Stimulated activated CD4-positive, alpha-beta T cell treated with anti-CD3 and anti-CD28 coated beads, Interleukin-12 subunit alpha, Interleukin-12 subunit beta, amount 100 ng/mL, for 4 hours (primary cell): Measurements from ENCODE around the gene GLYATL2.

ENCODE experiments used
- DNase-seq: peaks from one replicate; pipeline ENCODE4 v3.0.0-alpha.2; 2020

The GLYATL2 gene

DNA sequence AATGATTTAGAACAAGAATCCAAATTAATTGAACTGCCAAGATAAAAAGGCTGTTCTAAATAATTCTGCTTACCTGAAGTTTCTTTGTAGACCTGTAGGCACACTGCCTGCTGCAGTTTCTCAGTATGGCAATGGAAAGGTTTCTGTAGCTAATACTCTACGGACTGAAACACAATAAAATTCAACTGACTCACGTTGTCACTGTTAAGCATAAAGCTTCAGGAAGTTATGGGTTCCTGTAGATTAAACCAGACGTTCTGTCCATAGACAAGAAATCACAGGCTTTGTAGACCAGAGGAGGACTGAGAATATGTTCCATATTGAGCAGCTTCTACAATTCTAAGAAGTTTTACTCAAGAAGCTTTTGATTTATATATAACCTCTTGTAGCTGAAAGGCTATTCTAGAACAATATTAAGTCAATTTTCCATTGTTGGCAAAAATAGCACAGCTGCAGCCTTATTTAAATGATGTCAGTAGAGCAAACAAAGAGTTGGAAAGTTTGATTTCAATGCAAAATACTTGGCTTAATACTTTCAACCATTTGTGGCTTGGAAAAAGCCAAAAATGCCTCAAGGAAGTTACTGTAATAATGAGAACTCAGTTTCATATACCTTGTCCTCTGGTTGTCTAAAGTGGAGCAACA, at the start of gene GLYATL2:
TSS of gene GLYATL2 (minus strand) at position 344 of the 645 bp plus-strand sequence. CDS start 5,092 bp downstream, outside the sequence.
- no peak for DNase-seq

- no peak for DNase-seq
Measured at GRCh38 chr11:58893899-58894298, 49.4 kb upstream of the GLYATL2 start.

- DNase-seq, result no peak
Measured at GRCh38 chr11:58888579-58888978, 44.1 kb upstream of the GLYATL2 start.

DNA sequence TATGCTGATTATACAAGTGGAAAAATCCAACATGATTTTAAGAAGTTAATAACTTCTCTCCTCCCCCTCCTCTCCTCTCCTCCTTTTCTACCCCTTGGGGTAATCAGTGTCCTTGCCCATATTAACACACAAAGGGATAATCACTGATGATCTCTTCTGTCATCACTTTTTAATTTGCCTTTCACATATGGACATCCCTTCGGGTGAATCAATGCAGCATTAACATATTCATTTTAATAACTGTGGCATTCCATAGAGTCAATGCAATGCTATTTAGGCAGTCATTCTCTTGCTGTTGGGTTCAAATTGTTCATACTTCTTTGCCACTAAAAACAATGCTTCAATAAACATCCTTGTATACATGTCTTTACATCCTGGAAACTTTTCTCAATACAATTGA, 42.9 kb upstream of the GLYATL2 start:
- no peak for DNase-seq

DNA sequence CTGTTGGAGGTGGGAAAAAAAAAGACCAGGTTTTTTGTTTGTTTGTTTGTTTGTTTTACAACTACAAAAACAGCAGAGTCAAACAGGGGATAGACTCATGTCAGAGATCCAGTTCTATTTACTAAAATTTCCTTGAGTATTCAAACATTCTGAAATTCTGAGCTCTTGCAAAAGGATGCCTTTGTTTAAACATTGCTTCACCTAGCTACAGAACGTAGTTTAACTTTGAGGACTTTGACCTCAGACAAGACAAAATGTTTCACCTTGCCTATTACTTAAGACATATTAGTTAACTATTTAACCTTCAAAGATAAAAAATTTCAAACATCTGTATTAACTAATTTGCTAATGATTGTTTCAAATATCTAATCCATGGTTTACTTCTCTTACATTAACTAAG, 36.1 kb upstream of the GLYATL2 start:
- DNase-seq, result no peak

GRCh38 chr11:58880166-58880565, 35.7 kb upstream of the GLYATL2 start:
- no peak for DNase-seq

DNA sequence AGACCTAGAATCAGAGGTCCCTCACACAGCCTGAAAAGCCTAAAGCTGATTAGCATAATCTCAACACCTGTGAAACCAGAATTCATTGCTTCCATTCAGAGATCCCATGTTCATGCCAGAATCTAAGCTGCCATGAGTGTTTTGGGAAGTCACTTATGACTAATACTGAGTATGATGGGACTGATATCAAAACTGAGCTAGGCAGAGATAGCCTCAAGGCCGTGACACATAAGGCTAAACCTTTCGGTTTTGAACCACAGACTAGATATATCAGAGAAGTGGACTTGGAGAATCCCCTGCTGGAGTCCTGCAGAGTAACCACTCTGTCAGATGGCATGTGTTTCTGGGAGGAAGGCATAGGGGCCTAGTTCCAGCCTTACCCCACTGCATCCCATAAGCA, 23.1 kb upstream of the GLYATL2 start:
- no peak for DNase-seq

GRCh38 chr11:58866788-58867187, 22.3 kb upstream of the GLYATL2 start:
- DNase-seq, result no peak

GRCh38 chr11:58864335-58864734, 19.8 kb upstream of the GLYATL2 start:
- DNase-seq, result no peak

- DNase-seq, result no peak
Measured at GRCh38 chr11:58863697-58864096, 19.2 kb upstream of the GLYATL2 start.

DNA sequence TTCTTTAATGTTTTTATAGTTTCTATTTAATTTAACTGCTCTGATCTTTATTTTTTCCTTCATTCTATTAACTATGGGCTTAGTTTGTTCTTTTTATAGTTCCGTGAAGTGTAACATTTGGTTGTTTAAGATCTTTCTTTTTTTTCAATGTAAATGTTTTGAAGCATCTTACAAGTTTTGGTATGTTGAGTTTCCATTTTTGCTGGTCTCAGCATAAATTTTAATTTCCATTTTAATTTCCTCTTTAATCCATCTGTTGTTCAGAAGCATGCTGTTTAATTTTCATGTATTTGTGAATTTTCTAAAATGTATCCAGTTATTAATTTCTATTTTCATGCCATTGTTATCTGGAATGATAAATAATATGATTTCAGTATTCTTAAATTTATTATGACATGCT, 17.0 kb upstream of the GLYATL2 start:
- DNase-seq, result no peak

- DNase-seq, result no peak
Measured at GRCh38 chr11:58856806-58857205, 12.3 kb upstream of the GLYATL2 start.

DNA sequence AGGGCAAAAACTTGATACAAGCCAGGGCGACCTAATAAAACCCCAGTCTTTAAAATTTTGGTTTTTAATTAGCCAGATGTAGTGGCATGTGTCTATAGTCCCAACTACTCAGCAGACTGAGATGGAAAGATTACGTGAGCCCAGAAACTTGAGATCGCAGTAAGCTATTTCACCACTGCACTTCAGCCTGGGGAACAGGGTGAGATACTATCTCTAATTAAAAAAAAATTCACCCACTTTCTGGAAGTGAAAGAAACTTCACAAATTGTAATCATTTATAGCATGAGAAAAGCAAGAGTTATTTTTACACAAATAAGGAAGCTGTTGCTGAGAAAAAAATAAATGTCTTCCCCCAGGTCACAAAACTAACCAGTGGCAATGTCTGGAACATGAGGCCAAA, 882 bp upstream of the GLYATL2 start:
- no peak for DNase-seq

DNA sequence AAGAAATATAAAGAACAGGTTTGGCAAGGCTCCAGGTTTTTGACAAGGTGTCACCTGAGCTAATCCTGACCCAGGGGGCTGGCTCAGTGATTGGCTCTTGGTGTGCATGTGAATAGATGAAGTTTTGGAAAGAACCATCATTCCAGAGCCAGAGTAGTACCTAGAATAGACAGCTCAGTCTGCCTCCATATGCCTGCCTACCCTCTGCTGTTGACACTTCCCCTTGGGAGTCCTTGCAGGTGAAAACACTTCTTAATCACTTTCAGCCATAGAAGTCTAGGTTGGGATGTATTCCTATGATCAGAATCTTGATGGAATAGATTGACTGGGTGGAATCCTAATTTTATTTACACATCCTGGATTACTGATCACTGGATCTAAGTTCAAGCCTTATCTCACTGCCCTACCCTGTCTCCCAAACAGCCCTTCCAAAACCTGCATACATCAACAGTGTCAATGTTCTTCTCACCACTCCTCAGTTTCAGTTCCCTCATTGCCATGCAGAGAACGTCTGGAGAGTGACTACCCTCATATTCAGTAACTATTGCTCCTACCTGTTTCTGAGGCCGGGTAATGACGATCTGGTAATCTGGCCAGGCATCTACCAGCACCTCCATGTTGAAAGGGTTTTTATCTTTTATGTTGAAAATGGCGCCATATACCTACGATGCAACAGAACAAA, 6.7 kb downstream of the GLYATL2 start:
- no peak for DNase-seq

GRCh38 chr11:58832056-58832645, 12.4 kb downstream of the GLYATL2 start:
- no peak for DNase-seq

- DNase-seq, result no peak
Measured at GRCh38 chr11:58830673-58831301, 13.7 kb downstream of the GLYATL2 start.

DNA sequence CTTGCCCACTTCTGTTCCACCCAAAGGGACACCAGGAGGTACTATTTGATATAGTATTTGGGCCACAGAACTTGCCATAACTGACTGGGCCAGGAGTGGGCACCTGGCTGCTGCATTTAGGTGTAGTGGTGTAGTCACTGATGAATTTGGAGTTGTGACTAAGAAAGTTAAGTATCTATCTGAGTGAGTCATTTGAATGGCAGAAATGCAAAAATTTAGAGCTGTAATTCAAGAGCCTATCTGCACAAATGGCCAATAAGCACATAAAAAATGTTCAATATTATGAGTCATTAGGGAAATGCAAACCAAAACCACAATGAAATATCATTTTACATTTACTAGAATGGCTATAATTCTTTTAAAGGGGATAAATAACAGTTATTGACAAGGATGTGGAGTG, 14.7 kb downstream of the GLYATL2 start:
- no peak for DNase-seq

- DNase-seq, result no peak
Measured at GRCh38 chr11:58813693-58814092, 30.8 kb downstream of the GLYATL2 start.

DNA sequence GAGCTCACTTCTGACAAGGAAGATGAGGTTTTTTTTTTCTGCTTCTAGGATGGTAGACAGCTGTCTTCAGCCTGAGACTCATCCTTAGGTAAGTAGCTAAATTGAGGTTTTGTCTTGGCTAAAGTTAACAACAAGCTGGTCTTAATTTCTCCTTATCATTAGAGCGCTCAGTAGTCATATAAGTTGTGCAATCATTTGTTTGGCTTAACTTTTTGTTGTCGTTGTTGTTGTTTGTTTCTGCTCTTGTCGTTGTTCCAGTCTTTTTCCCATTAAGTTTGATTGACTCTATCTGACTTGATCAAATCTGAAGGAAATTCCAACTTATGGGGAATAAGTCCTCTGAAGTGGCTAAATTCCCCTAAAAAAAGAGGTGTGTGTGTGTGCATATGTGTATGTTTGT, 33.0 kb downstream of the GLYATL2 start:
- no peak for DNase-seq

GRCh38 chr11:58807343-58807742, 37.2 kb downstream of the GLYATL2 start:
- no peak for DNase-seq

DNA sequence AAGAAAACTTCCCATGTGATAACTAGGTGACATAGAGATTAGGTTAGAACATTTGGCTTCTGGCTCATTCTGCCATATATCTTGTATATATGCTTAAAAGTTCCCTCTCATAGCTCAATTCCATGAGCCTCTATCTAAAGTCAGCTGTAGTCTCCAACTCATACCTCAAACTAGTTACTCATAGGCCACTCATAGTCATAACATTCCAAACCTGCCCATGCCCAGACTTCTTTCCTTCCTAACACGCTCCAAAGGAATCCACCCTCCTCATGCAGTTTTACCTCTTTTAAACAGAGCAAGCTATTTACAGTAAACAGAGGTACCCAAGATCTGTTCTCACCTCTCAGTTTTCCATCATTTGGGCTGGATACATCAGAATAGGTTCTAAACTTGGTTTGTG, 39.4 kb downstream of the GLYATL2 start:
- DNase-seq, result no peak

GRCh38 chr11:58801974-58802545, 42.4 kb downstream of the GLYATL2 start:
- DNase-seq, result no peak

DNA sequence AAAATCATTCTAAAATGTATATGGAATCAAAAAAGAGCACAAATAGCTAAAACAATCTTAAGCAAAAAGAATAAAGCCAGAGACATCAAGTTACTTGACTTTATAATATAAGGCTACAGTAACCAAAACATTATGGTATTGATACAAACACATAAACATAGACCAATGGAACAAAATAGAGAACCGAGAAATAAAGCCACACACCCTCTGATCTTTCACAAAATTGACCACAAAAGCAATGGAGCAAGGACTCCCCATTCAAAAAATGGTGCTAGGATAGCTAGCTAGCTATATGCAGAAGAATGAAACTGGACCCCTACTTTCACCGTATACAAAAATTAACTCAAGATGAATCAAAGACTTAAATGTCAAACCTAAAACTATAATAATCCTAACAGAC, 43.2 kb downstream of the GLYATL2 start:
- DNase-seq, result no peak

- no peak for DNase-seq
Measured at GRCh38 chr11:58796333-58796732, 48.2 kb downstream of the GLYATL2 start.
